Liver (tissue), 9 donors: ENCODE measurements around the gene PDE4D. TPM values are rescaled to one million over a fixed set of nuclear protein-coding genes. Genes with fewer than 3 reads are reported as not detected.

Experiments
- DNase-seq: peaks from one replicate; pipeline ENCODE4 v3.0.0-alpha.2; 2017; ENCODE audit warnings: low spot score
- H3K27ac ChIP-seq, 2 donors: one replicate each; pipeline ENCODE4 v1.7.0; 2013; ENCODE audit warnings: inconsistent platforms in 2 of 2, low read length in 2 of 2, control low read depth in 1 of 2, low read depth in 1 of 2, mild to moderate bottlenecking in 1 of 2
- H3K27me3 ChIP-seq, 4 donors: one replicate each; pipeline versions ENCODE4 v1.6.1 to v1.7.0; 2013; ENCODE audit warnings: low read length in 3 of 4, inconsistent platforms in 1 of 4, mild to moderate bottlenecking in 1 of 4, moderate library complexity in 1 of 4; ENCODE audit not compliant: control insufficient read depth in 4 of 4, insufficient read depth in 4 of 4
- H3K36me3 ChIP-seq, 4 donors: one replicate each; pipeline versions ENCODE4 v1.6.1 to v1.7.0; 2013; ENCODE audit warnings: low read length in 3 of 4, mild to moderate bottlenecking in 3 of 4, low read depth in 1 of 4, moderate library complexity in 1 of 4; ENCODE audit not compliant: control insufficient read depth in 4 of 4, insufficient read depth in 3 of 4
- H3K4me1 ChIP-seq, 4 donors: one replicate each; pipeline versions ENCODE4 v1.6.1 to v1.7.0; 2013; ENCODE audit warnings: low read length in 3 of 4, mild to moderate bottlenecking in 3 of 4, moderate library complexity in 1 of 4; ENCODE audit not compliant: control insufficient read depth in 4 of 4, insufficient read depth in 4 of 4
- H3K4me3 ChIP-seq, 3 donors: one replicate each; pipeline versions ENCODE4 v1.6.1 to v1.7.0; 2013; ENCODE audit warnings: low read length in 3 of 3, control low read depth in 1 of 3, low read depth in 1 of 3, mild to moderate bottlenecking in 1 of 3
- H3K9ac ChIP-seq, 2 donors: one replicate each; pipeline ENCODE4 v1.7.0; 2013; ENCODE audit warnings: low read length in 2 of 2, mild to moderate bottlenecking in 2 of 2, moderate library complexity in 2 of 2, control low read depth in 1 of 2, low read depth in 1 of 2
- H3K9me3 ChIP-seq, 4 donors: one replicate each; pipeline versions ENCODE4 v1.6.1 to v1.7.0; 2013; ENCODE audit warnings: low read length in 3 of 4; ENCODE audit not compliant: control insufficient read depth in 4 of 4
- EGR1 ChIP-seq, 2 donors: IDR thresholded peaks; 2 replicates each; pipeline ENCODE4 v1.6.1; 2016 to 2018; ENCODE audit warnings: antibody characterized with exemption in 2 of 2, low read depth in 2 of 2
- FOXA1 ChIP-seq: IDR thresholded peaks from 2 replicates; pipeline ENCODE4 v1.6.1; 2016; ENCODE audit warnings: antibody characterized with exemption
- FOXA2 ChIP-seq: IDR thresholded peaks from 2 replicates; pipeline ENCODE4 v1.6.1; 2016; ENCODE audit warnings: antibody characterized with exemption
- HNF4A ChIP-seq, 2 donors: conservative IDR thresholded peaks; 2 replicates each; pipeline ENCODE4 v1.6.1; 2016; ENCODE audit warnings: antibody characterized with exemption in 2 of 2, mild to moderate bottlenecking in 2 of 2
- HNF4G ChIP-seq: IDR thresholded peaks from 2 replicates; pipeline ENCODE4 v1.6.1; 2016; ENCODE audit warnings: antibody characterized with exemption
- RAD21 ChIP-seq, 2 donors: IDR thresholded peaks; 2 replicates each; pipeline ENCODE4 v1.6.1; 2016; ENCODE audit warnings: antibody characterized with exemption in 2 of 2, mild to moderate bottlenecking in 2 of 2
- SP1 ChIP-seq: IDR thresholded peaks from 2 replicates; pipeline ENCODE4 v1.6.1; 2018; ENCODE audit warnings: antibody characterized with exemption, mild to moderate bottlenecking
- WGBS: extraction: QIAGEN DNeasy Blood & Tissue Kit; methylation state at CpG from one replicate; pipeline ENCODE4 v1.1.7; 2013; 5-methylcytosine and 5-hydroxymethylcytosine counted together
- polyA plus RNA-seq, 2 donors: library from polyadenylated mRNA; stranded (reverse) in 1 of 2; unstranded in 1 of 2; fragments of 200-250 nt in 1 of 2; fragments of >200 nt in 1 of 2; fragmentation: Nextera tagmentation in 1 of 2; extraction: Ambion mirVana in 1 of 2; gene quantifications; one replicate each; pipeline versions ENCODE4 v1.2.1 to v1.2.3, GENCODE V29; 2013 to 2015
- total RNA-seq, 2 donors: library from RNA; depleted of rRNA; stranded (reverse); fragments of >200 nt; gene quantifications; one replicate each; pipeline ENCODE4 v1.2.3, GENCODE V29; 2014
- TF ChIP-seq, protein P1 (sequence below): IDR thresholded peaks from 2 replicates; pipeline ENCODE4 v1.6.1; 2016; ENCODE audit warnings: antibody characterized with exemption, mild to moderate bottlenecking
- TF ChIP-seq, protein P2 (sequence below): IDR thresholded peaks from 2 replicates; pipeline ENCODE4 v1.6.1; 2016; ENCODE audit warnings: antibody characterized with exemption
- TF ChIP-seq, protein P3 (sequence below): fragments of 150-350 bp; IDR thresholded peaks from 2 replicates; pipeline ENCODE4 v1.5.1; 2017; ENCODE audit warnings: improper control_type of control experiment, low read depth, low read length; ENCODE audit not compliant: missing input control
- TF ChIP-seq, protein P4 (sequence below): IDR thresholded peaks from 2 replicates; pipeline ENCODE4 v1.6.1; 2016; ENCODE audit warnings: antibody characterized with exemption
- donor health status: healthy.
- donor health status: healthy.
- donor health status: healthy.
- donor health status: healthy.
- donor health status: healthy.

PDE4D gene
- total and polyA plus RNA-seq, 4 donors = 0.67 to 11.9 (median 6.5) TPM

DNA sequence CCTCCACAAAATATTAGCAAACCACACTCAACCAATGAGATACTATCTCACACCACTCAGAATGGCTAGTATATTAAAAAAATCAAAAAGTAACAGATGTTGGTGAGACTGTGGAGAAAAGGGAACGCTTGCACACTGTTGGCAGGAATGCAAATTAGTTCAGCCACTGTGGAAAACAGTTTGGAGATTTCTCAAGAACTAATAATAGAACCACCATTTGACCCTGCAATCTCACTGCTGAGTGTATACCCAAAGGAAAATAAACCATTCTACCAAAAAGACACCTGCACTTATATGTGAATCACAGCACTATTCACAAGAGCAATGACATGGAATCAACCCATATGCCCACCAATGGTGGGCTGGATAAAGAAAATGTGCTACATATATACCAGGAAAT is 393.5 kb downstream of the PDE4D start (continued):
- TF ChIP-seq, protein P1, sequence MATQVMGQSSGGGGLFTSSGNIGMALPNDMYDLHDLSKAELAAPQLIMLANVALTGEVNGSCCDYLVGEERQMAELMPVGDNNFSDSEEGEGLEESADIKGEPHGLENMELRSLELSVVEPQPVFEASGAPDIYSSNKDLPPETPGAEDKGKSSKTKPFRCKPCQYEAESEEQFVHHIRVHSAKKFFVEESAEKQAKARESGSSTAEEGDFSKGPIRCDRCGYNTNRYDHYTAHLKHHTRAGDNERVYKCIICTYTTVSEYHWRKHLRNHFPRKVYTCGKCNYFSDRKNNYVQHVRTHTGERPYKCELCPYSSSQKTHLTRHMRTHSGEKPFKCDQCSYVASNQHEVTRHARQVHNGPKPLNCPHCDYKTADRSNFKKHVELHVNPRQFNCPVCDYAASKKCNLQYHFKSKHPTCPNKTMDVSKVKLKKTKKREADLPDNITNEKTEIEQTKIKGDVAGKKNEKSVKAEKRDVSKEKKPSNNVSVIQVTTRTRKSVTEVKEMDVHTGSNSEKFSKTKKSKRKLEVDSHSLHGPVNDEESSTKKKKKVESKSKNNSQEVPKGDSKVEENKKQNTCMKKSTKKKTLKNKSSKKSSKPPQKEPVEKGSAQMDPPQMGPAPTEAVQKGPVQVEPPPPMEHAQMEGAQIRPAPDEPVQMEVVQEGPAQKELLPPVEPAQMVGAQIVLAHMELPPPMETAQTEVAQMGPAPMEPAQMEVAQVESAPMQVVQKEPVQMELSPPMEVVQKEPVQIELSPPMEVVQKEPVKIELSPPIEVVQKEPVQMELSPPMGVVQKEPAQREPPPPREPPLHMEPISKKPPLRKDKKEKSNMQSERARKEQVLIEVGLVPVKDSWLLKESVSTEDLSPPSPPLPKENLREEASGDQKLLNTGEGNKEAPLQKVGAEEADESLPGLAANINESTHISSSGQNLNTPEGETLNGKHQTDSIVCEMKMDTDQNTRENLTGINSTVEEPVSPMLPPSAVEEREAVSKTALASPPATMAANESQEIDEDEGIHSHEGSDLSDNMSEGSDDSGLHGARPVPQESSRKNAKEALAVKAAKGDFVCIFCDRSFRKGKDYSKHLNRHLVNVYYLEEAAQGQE = no peak
- TF ChIP-seq, protein P2, sequence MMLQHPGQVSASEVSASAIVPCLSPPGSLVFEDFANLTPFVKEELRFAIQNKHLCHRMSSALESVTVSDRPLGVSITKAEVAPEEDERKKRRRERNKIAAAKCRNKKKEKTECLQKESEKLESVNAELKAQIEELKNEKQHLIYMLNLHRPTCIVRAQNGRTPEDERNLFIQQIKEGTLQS = no peak
- TF ChIP-seq RAD21 (IDR thresholded peaks at IDR 0.05) (no peak), FOXA1 (no peak)

DNA sequence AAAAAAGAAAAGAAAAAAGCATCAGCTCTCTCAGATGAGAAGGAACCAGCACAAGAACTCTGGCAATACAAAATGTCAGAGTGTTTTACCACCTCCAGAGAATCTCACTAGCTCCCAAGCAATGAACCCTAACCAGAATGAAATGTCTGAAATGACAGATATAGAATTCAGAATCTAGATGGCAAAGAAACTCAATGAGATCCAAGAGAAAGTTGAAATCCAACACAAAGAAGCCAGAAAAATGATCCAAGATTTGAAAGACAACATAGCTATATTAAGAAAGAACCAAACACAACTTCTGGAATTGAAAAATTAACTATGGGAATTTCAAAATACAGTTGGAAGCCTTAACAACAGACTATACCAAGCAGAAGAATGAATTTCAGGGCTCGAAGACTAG is 396.3 kb downstream of the PDE4D start:
- no peak for DNase-seq
- TF ChIP-seq HNF4G (no peak), SP1 (no peak), RAD21 (IDR thresholded peaks at IDR 0.05) (no peak), FOXA2 (no peak)
- TF ChIP-seq, protein P1 = no peak
- TF ChIP-seq, protein P3, sequence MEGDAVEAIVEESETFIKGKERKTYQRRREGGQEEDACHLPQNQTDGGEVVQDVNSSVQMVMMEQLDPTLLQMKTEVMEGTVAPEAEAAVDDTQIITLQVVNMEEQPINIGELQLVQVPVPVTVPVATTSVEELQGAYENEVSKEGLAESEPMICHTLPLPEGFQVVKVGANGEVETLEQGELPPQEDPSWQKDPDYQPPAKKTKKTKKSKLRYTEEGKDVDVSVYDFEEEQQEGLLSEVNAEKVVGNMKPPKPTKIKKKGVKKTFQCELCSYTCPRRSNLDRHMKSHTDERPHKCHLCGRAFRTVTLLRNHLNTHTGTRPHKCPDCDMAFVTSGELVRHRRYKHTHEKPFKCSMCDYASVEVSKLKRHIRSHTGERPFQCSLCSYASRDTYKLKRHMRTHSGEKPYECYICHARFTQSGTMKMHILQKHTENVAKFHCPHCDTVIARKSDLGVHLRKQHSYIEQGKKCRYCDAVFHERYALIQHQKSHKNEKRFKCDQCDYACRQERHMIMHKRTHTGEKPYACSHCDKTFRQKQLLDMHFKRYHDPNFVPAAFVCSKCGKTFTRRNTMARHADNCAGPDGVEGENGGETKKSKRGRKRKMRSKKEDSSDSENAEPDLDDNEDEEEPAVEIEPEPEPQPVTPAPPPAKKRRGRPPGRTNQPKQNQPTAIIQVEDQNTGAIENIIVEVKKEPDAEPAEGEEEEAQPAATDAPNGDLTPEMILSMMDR = no peak
- no peaks in the 10 kb centered on the region for H3K27me3 ChIP-seq
- H3K9ac ChIP-seq = no peak overlapping the region
- no peaks in the 10 kb centered on the region for H3K9me3 ChIP-seq
- 88% methylated on average over 1 of the region's 1 CpG for WGBS
- no peak overlapping the region for H3K4me3 ChIP-seq
- H3K36me3 ChIP-seq = no peaks in the 10 kb centered on the region
- no peak overlapping the region for H3K27ac ChIP-seq
- no peaks in the 10 kb centered on the region for H3K4me1 ChIP-seq

DNA sequence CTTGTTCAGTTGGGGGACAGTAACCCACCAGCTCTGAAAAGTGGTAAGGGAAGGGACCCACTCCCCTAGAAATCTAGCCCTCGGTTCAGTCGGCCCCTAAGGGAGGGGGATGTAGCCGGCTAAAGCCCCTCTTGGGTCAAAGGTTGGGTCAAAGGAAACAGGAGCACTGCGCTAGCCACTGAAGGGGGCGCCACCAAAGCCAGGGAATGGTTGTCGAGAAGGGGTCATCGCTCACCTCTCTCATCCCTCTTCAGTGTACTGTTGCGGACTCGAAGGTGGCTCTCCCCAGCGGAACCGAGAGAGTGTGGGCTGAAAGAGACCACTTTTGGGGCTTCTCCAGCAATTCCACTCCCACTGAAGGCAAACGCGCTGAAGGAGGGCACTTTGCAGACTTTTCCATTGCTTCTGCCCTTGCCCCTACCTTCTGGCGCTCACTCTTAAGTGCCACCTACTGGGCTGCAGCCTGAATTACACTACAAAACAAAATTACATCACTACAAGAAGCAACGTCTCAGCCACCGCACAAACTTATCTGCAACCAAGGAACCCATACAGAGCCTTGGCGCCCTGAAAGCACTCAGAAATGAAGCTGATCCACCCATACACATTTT is 396.9 kb downstream of the PDE4D start:
- no peak for DNase-seq
- Histone ChIP-seq H3K27ac (no peak overlapping the region), H3K36me3 (no peaks in the 10 kb centered on the region), H3K27me3 (no peaks in the 10 kb centered on the region), H3K4me3 (no peak overlapping the region), H3K4me1 (no peaks in the 10 kb centered on the region), H3K9ac (no peak overlapping the region), H3K9me3 (no peaks in the 10 kb centered on the region)
- WGBS = 90% methylated on average over 17 of the region's 17 CpGs
- TF ChIP-seq, protein P4, sequence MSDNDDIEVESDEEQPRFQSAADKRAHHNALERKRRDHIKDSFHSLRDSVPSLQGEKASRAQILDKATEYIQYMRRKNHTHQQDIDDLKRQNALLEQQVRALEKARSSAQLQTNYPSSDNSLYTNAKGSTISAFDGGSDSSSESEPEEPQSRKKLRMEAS = no peak
- TF ChIP-seq, protein P3 = peak; percentile 40
- TF ChIP-seq EGR1 (IDR thresholded peaks at IDR 0.05; ENCODE audit: low read depth in 2 of 2) (no peak), HNF4A (conservative IDR thresholded peaks at IDR 0.05) (no peak)
- TF ChIP-seq, protein P1 = no peak
